Measurements from ENCODE around the gene CFDP1.
A peak's percentile ranks its signal among the peaks of the same experiment; 100 is the strongest.

The CFDP1 gene

GRCh38 chr16:75317101-75317522, 116.2 kb downstream of the CFDP1 start:
- DNase-seq = no peak

- no peak for DNase-seq
These were observed 117.6 kb downstream of the CFDP1 start for GRCh38 chr16:75315539-75316306.

GRCh38 chr16:75312875-75313274, 120.4 kb downstream of the CFDP1 start:
- no peak for DNase-seq

- no peak for DNase-seq
These were observed 121.8 kb downstream of the CFDP1 start for GRCh38 chr16:75311383-75311938.

- no peak for DNase-seq
These were observed 122.8 kb downstream of the CFDP1 start for GRCh38 chr16:75310541-75310940.

- DNase-seq = no peak
These were observed 123.3 kb downstream of the CFDP1 start for GRCh38 chr16:75309899-75310430.

- DNase-seq = no peak
These were observed 124.1 kb downstream of the CFDP1 start for GRCh38 chr16:75309156-75309555.

- no peak for DNase-seq
These were observed 125.3 kb downstream of the CFDP1 start for GRCh38 chr16:75308011-75308410.

- no peak for DNase-seq
These were observed 125.8 kb downstream of the CFDP1 start for GRCh38 chr16:75307506-75307905.

GRCh38 chr16:75306099-75306762, 127.1 kb downstream of the CFDP1 start:
- DNase-seq = no peak

GRCh38 chr16:75305364-75306098, 127.8 kb downstream of the CFDP1 start:
- DNase-seq = peak; percentile 5 to 92

GRCh38 chr16:75304521-75305363, 128.6 kb downstream of the CFDP1 start:
- no peak for DNase-seq

GRCh38 chr16:75301804-75302203, 131.5 kb downstream of the CFDP1 start:
- no peak for DNase-seq

- no peak for DNase-seq
These were observed 135.0 kb downstream of the CFDP1 start for GRCh38 chr16:75298267-75298666.

GRCh38 chr16:75296606-75297005, 136.7 kb downstream of the CFDP1 start:
- no peak for DNase-seq

GRCh38 chr16:75294773-75295459, 138.4 kb downstream of the CFDP1 start:
- no peak for DNase-seq

- no peak for DNase-seq
These were observed 139.5 kb downstream of the CFDP1 start for GRCh38 chr16:75293772-75294171.

GRCh38 chr16:75293173-75293572, 140.1 kb downstream of the CFDP1 start:
- DNase-seq = no peak

GRCh38 chr16:75292691-75293090, 140.6 kb downstream of the CFDP1 start:
- no peak for DNase-seq

GRCh38 chr16:75289189-75289588, 144.1 kb downstream of the CFDP1 start:
- no peak for DNase-seq

- DNase-seq = no peak
These were observed 144.6 kb downstream of the CFDP1 start for GRCh38 chr16:75288596-75289120.
